Epithelial cell of proximal tubule (primary cell): ENCODE results near the gene SPEG. TPM values are rescaled to one million over a fixed set of nuclear protein-coding genes. Genes with fewer than 3 reads are reported as not detected.
A peak's percentile ranks its signal among the peaks of the same experiment; 100 is the strongest.

Source experiments
- DNase-seq: peaks from one replicate; pipeline ENCODE4 v3.0.0-alpha.2; 2011; ENCODE audit warnings: low read depth
- H3K4me3 ChIP-seq: 2 replicates; pipeline ENCODE4 v1.5.1; 2011; ENCODE audit warnings: low read depth, mild to moderate bottlenecking, low read length
- total RNA-seq: library from RNA; depleted of rRNA; stranded (reverse); fragments of >200 nt; gene quantifications from 2 replicates; pipeline ENCODE4 v1.2.3, GENCODE V29; 2015
- TF ChIP-seq, protein P1 (sequence below): conservative IDR thresholded peaks from 2 replicates; pipeline ENCODE4 v1.5.1; 2012; ENCODE audit warnings: low read depth, mild to moderate bottlenecking, low read length

SPEG gene
- total RNA-seq, 1 donor from 2014 or later, result 28.3 TPM

- no peak for DNase-seq
- TF ChIP-seq, protein P1, sequence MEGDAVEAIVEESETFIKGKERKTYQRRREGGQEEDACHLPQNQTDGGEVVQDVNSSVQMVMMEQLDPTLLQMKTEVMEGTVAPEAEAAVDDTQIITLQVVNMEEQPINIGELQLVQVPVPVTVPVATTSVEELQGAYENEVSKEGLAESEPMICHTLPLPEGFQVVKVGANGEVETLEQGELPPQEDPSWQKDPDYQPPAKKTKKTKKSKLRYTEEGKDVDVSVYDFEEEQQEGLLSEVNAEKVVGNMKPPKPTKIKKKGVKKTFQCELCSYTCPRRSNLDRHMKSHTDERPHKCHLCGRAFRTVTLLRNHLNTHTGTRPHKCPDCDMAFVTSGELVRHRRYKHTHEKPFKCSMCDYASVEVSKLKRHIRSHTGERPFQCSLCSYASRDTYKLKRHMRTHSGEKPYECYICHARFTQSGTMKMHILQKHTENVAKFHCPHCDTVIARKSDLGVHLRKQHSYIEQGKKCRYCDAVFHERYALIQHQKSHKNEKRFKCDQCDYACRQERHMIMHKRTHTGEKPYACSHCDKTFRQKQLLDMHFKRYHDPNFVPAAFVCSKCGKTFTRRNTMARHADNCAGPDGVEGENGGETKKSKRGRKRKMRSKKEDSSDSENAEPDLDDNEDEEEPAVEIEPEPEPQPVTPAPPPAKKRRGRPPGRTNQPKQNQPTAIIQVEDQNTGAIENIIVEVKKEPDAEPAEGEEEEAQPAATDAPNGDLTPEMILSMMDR, result no peak
- H3K4me3 ChIP-seq, result no peak overlapping the region
Measured at GRCh38 chr2:219417374-219417773, 17.3 kb upstream of the SPEG start.

GRCh38 chr2:219418155-219419011 is 16.3 kb upstream of the SPEG start, which contains the start of gene DES:
DES (plus strand) TSS chr2:219418377; CDS start chr2:219418463, 86 bp downstream.
- TF ChIP-seq, protein P1, result no peak
- peak within 1 kb of the TSS; percentile 2 for H3K4me3 ChIP-seq
- DNase-seq, result no peak

GRCh38 chr2:219419012-219419324 is 15.7 kb upstream of the SPEG start:
- TF ChIP-seq, protein P1, result no peak
- no peak for DNase-seq
- no peak overlapping the region for H3K4me3 ChIP-seq

DNA sequence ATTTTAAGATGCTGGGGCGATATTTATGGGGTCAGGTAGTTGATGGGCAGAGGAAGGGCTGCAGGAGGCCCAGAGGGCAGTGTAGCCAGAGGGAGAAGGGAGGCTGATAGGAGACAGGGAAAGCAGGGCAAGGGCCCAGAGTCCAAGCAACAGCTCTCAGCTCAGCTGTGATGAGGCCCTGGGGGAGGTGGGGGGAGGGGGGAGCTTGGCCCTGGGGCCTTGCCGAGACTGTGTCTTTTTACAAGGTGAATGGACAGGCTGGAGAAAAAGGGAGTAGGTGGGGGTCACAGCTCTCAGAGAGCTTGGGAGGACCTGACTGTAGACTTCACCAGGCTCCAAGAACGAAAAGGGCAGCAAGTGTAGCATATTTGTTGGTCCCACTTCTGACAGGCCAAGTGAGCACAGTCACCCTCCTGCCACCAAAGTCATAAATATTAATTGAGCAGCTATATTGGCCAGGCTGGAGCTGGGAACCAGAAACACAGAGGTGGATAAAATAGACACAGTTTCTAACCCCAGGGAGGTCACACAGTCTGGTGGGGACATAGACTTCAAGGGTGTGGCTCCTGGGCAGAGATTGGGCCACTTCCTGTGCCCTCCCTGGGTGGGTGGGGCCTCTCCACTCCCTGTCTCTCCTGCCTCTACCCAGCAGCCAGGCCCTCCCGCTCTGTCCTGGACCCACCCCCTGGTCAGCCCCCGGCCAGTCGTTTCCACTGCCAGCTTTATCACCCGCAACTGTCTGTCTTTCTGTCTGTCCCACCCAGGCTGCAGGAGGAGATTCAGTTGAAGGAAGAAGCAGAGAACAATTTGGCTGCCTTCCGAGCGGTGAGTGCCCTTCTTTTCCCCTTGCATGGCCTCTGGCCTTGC is 15.1 kb upstream of the SPEG start:
- TF ChIP-seq, protein P1, result no peak
- no peak overlapping the region for H3K4me3 ChIP-seq
- no peak for DNase-seq

DNA sequence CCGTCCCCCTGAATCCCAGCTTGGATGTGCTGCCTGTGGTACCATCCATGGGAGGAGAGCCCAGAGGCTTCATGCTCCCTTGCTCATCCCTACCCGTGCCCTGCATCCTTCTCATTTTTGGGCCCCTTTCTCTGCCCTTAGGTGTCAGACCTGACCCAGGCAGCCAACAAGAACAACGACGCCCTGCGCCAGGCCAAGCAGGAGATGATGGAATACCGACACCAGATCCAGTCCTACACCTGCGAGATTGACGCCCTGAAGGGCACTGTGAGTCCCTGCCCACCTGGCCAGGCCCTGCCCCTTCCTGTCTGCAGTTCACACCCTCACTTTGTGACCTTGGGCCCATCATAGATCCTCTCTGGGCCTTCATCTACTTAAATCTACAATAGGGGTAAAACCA is 14.0 kb upstream of the SPEG start:
- H3K4me3 ChIP-seq, result no peak overlapping the region
- TF ChIP-seq, protein P1, result no peak
- no peak for DNase-seq

DNA sequence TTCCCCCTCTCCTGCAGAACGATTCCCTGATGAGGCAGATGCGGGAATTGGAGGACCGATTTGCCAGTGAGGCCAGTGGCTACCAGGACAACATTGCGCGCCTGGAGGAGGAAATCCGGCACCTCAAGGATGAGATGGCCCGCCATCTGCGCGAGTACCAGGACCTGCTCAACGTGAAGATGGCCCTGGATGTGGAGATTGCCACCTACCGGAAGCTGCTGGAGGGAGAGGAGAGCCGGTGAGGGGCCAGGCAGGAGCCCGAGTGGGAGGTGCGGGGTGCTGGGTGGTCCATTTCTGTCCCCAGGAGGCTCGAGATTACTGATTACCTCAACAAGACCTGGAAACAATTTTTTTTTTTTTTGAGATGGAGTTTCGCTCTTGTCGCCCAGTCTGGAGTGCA is 13.3 kb upstream of the SPEG start:
- H3K4me3 ChIP-seq, result no peak overlapping the region
- DNase-seq, result no peak

More for the DNA sequence above, 13.3 kb upstream of the SPEG start:
- TF ChIP-seq, protein P1, result no peak
